MM.1S (cell line): ENCODE measurements around the gene ARHGAP40.

ENCODE experiments used
- EZH2 ChIP-seq: fragments of 300-600 bp; sonication (generic); optimal IDR thresholded peaks from 2 replicates; pipeline ENCODE3; 2017; ENCODE audit warnings: low read depth, mild to moderate bottlenecking, antibody characterized with exemption, low read length, mixed read lengths
- TF ChIP-seq, protein P1 (sequence below): fragments of 300-600 bp; sonication (generic); IDR thresholded peaks from 2 replicates; pipeline ENCODE4 v1.5.1; 2016; ENCODE audit warnings: antibody characterized with exemption, low read length, mixed read lengths

GRCh38 chr20:38692436-38693411 is 91.1 kb downstream of the ARHGAP40 start:
- TF ChIP-seq, protein P1, sequence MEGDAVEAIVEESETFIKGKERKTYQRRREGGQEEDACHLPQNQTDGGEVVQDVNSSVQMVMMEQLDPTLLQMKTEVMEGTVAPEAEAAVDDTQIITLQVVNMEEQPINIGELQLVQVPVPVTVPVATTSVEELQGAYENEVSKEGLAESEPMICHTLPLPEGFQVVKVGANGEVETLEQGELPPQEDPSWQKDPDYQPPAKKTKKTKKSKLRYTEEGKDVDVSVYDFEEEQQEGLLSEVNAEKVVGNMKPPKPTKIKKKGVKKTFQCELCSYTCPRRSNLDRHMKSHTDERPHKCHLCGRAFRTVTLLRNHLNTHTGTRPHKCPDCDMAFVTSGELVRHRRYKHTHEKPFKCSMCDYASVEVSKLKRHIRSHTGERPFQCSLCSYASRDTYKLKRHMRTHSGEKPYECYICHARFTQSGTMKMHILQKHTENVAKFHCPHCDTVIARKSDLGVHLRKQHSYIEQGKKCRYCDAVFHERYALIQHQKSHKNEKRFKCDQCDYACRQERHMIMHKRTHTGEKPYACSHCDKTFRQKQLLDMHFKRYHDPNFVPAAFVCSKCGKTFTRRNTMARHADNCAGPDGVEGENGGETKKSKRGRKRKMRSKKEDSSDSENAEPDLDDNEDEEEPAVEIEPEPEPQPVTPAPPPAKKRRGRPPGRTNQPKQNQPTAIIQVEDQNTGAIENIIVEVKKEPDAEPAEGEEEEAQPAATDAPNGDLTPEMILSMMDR, result no peak
- no peak for TF ChIP-seq EZH2
